AML-193 (cell line): ENCODE measurements around the gene CD63.
A peak's percentile ranks its signal among the peaks of the same experiment; 100 is the strongest.

ENCODE experiments used
- DNase-seq, 2 experiments: peaks; one replicate each; lab custom pipeline; 2025; lab: John Stamatoyannopoulos, UW

CD63 gene

GRCh38 chr12:55705782-55706402, 22.9 kb downstream of the CD63 start:
- DNase-seq, result no peak

DNA sequence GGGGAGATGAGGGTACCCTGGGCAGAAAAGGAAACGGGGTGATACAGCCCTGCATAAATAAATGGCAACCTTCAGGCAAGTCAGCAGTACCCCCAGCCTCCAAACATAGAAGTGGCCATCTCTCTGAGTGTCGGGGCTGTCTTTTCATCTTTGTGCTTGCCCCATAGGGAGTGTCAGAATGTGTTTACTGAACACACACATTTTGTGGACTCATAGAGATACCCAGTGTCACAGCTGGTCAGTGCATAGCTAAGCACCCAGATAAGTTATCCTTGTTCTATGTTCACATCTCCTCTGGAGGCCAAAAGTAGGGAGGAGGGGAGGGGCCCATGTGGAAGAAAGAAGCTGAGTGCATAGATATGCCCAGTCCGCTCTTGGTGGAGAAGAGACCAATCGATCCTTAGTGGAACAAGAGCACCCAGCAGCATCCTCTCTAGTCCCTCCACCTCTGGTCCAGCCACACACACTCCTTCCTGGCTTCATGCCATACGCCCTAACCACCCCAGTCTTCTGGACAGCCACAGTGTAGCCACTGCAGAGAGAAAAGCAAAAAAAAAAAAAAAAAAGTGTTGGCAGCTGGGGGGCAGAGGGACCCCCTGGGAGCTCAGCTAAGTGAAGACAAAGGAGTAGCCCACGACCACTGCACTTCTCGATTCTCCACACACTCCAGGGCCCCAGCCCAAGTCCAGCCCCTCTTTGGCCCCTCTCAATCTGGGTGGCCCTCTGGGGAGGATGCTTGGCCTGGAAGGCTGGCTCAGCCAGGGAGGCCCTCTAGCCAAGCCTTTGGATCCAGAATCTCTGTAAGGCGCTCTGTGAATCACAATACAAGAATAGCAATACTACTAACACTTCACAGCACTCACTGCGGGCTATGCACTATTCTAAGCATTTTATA, 23.7 kb downstream of the CD63 start:
- DNase-seq, result no peak

DNA sequence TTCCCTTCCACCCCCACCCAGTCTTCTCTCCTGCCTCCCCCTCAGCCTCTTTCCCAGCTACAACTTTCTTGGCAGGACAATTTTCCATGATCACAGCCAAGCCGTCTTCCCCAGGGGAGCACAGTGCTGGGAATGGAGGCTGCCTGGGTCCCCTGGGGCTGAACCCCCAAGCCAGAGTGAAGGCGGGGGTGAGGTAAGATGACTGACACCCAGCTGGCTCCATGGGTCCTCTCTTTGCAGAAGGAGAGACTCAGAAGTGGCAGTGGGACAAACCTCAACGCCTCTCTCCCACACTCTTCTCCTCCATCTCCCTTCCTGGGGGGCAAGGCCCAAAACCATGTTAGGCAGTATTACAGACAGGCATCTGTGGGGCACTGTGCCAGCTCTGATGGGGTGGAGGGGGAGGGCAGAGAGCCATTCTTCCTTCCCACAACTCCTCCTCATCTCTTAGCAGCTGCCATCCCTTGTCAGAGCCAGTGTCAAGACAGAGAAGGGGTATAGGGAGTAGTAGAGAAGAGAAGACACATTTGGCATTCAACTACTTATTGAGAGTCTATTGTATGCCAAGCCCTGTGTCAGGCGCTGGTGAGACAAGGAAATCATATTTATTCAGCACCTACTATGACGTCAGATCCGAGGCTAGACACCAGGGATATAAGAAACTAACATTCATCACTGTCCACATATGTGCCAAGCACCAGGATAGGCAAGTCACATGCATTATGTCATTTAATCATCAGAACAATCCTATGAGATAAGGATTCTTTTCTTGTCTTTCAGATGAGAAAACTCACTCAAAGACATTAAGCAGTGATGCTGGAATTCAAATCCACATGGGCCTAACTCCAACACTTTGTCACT, 24.7 kb downstream of the CD63 start:
- no peak for DNase-seq

DNA sequence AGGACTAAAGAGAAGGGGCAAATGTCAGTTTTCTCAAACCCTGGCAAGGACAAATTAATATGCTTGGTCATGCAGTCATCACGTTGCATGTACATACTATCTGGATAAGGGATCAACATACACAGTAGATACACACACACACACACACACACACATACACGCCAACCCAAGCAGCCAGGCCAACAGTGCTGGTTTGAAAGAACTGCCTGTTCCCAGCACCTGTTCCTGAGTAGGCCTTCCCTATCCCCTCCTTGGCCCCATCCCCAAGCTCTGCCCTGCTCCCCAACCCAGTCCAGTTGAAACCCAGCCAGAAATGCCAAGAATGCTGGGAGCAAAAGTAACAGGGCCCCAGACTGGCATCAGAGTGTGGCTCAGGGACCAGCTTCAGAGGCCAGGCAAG, 25.5 kb downstream of the CD63 start:
- no peak for DNase-seq

DNA sequence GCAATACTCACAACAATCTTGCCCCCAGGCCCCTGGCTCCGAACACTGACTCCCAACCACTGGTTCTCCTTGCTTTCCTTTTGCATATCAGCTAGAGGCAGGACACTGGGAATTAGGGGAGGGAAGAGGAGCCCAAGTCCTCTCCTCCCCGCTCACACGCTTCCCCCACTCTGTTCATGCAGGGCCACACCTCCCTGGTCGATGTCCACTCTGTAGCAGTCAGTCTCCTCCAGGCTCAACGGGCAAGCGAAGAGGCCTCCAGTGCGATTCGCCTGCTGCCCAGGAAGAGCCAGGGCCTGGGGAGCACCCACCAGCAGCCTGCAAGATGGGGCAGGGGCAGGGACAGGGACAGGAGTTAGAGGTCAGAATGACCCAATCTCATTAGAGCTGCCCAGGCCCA, 25.9 kb downstream of the CD63 start:
- DNase-seq, result no peak

- DNase-seq, result peak; percentile 64 to 70
These were observed 28.4 kb downstream of the CD63 start for GRCh38 chr12:55700255-55701018.

GRCh38 chr12:55699471-55700055, 29.2 kb downstream of the CD63 start:
- DNase-seq, result no peak

DNA sequence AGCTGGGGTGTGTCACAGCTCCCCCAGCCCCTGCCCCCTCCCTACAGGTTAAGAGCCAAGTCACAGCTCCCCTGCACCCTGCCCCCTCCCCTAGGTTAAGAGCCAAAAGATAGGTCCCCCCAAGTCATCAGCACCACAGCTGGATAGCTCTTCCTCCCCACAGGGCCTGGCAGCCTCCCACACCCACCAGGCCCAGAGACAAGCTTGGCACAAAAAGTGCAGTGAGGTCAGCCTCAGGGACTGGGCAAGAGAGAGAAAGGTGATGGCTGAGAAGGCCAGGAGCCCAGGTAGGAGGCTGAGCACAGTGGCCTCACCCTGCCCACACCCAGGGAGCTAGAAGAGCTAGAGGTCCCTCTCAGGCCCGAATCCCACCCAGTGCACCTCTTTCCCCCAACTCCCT, 29.8 kb downstream of the CD63 start:
- no peak for DNase-seq

- DNase-seq, result no peak
These were observed 30.4 kb downstream of the CD63 start for GRCh38 chr12:55698241-55698955.

- DNase-seq, result no peak
These were observed 31.1 kb downstream of the CD63 start for GRCh38 chr12:55697686-55698085.

DNA sequence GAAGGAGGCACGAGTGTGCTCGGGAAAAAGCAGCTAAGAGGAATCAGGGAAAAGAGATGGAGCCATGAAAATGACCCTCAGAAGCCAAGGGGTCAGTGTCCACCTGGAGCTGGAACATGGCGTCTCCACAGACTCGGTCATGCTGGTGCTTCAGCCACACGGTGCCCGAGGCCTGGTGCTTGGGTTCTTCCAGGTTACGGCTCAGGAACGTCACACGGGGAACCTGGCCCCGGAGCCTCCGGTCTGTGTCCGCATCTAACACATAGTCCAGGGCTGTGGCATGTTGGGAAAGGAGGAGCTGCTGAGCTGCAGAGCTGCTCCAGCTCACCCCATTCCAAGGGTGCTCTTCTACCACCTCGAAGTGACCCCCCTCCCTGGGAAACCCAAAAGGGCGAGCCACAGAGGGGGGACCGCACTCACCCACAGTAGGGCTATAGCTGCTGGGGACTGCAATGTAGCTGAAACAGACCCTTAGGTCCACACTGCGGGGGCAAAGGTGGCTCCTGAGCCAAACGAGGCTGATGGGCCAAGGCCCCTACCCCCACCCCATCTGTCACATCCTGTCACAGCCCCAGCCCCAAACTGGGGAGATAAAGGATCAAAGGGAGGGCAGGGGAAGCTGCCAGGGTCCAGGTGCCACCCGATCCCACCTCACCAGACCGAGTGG, 31.9 kb downstream of the CD63 start:
- no peak for DNase-seq

- DNase-seq, result no peak
These were observed 32.7 kb downstream of the CD63 start for GRCh38 chr12:55696141-55696540.

GRCh38 chr12:55695349-55695748, 33.5 kb downstream of the CD63 start:
- DNase-seq, result no peak

- no peak for DNase-seq
These were observed 34.2 kb downstream of the CD63 start for GRCh38 chr12:55694651-55695050.

DNA sequence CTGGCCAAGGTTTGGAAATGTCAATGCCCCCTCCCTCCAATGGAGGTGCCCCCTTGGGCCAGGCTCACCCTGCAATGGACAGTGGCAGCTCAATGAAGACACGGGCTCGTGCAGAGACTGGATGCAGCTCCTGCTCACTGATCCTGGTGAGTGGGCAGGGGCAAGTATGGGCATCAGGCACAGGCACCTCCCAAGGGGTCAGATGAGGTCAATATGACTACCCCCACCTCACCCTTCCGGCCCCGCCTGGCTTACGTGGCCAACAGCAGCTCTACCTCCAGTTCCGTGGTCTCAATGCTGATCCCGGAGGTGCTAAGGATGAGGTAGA, 34.7 kb downstream of the CD63 start:
- no peak for DNase-seq

GRCh38 chr12:55693323-55694187, 35.3 kb downstream of the CD63 start:
- DNase-seq, result no peak

DNA sequence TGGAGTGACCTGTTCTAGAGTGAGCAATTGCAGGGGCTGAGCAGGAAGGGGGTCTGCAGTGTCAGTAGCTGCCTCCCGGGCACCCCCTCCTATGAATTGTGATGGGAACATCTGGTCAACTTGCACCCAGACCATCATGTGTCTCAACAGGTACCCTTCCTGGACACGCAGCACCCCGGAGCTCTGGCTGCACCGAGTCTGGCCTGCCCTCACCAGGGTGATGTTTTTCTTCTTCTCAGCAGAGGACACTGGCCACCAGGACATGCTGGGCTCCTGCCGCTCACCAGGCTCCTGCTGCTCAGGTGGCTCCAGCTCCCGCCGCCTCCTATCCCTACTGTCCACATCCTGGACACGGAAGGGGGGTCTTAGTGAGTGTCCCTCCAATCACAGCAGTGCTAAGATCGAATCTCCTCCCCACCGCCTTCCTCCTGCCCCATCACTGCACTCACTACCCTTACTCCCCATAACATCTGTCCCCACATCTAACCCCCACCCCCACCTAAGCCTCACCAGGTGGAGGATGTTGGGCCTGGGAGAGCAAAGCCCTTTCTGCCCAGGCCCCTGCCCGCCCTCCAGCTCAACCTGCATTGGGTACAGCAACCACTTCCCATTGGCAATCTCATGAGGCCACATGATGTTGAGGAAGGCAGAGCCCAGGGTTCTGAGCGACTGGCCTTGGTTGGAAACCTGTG, 36.0 kb downstream of the CD63 start:
- no peak for DNase-seq

GRCh38 chr12:55688716-55689655, 39.8 kb downstream of the CD63 start:
- no peak for DNase-seq
